ENCODE results near the gene SLC2A9.

Gene SLC2A9

GRCh38 chr4:10053635-10054453, 32.5 kb upstream of the SLC2A9 start:
- TF ChIP-seq CTCF (conservative IDR thresholded peaks at IDR 0.05; ENCODE audit: low read depth, low read length), result no peak
- H3K4me3 ChIP-seq (ENCODE audit: low read depth, low read length), result no peak overlapping the region
- no peak for DNase-seq (ENCODE audit: low read depth)

GRCh38 chr4:10051517-10052135, 30.3 kb upstream of the SLC2A9 start:
- no peak overlapping the region for H3K4me3 ChIP-seq (ENCODE audit: low read depth, low read length)
- no peak for DNase-seq (ENCODE audit: low read depth)
- no peak for TF ChIP-seq CTCF (conservative IDR thresholded peaks at IDR 0.05; ENCODE audit: low read depth, low read length)

GRCh38 chr4:10050721-10051120, 29.4 kb upstream of the SLC2A9 start:
- H3K4me3 ChIP-seq (ENCODE audit: low read depth, low read length), result no peak overlapping the region
- DNase-seq (ENCODE audit: low read depth), result no peak
- no peak for TF ChIP-seq CTCF (conservative IDR thresholded peaks at IDR 0.05; ENCODE audit: low read depth, low read length)

GRCh38 chr4:10050261-10050661, 29.0 kb upstream of the SLC2A9 start:
- TF ChIP-seq CTCF (conservative IDR thresholded peaks at IDR 0.05; ENCODE audit: low read depth, low read length), result no peak
- no peak overlapping the region for H3K4me3 ChIP-seq (ENCODE audit: low read depth, low read length)
- no peak for DNase-seq (ENCODE audit: low read depth)

GRCh38 chr4:10048941-10049697, 27.8 kb upstream of the SLC2A9 start:
- no peak for DNase-seq (ENCODE audit: low read depth)
- H3K4me3 ChIP-seq (ENCODE audit: low read depth, low read length), result no peak overlapping the region
- no peak for TF ChIP-seq CTCF (conservative IDR thresholded peaks at IDR 0.05; ENCODE audit: low read depth, low read length)

- H3K4me3 ChIP-seq (ENCODE audit: low read depth, low read length), result no peak overlapping the region
- DNase-seq (ENCODE audit: low read depth), result no peak
- TF ChIP-seq CTCF (conservative IDR thresholded peaks at IDR 0.05; ENCODE audit: low read depth, low read length), result no peak
Observed at GRCh38 chr4:10047967-10048366, 26.7 kb upstream of the SLC2A9 start.
